Adrenal gland (tissue), 5 donors: ENCODE measurements around the gene TGFA.
"Not testable (repeated sequence)": the region's sequence is repeated elsewhere in the genome, so short reads cannot be mapped to it uniquely, and the experiment has no call there.

Experiments used
- POLR2A ChIP-seq, 2 donors: fragments of 450-650 bp; IDR thresholded peaks; one replicate each; pipeline ENCODE4 v1.6.1; 2017; ENCODE audit warnings: antibody characterized with exemption in 2 of 2, mild to moderate bottlenecking in 2 of 2, moderate library complexity in 1 of 2
- TF ChIP-seq, protein P1 (sequence below), 6 experiments: fragments of 450-650 bp in 4 of 6; fragments of 200-600 bp in 2 of 6; sonication (generic) in 1 of 6; IDR thresholded peaks; 1 replicate in 5 of 6; 2 replicates in 1 of 6; pipeline versions ENCODE4 v1.5.1 to v1.8.0; 2016 to 2021; ENCODE audit warnings: antibody characterized with exemption in 6 of 6, mild to moderate bottlenecking in 2 of 6, moderate library complexity in 1 of 6
- donor health status: DM: no; HTN: no; CAD: no.

DNA sequence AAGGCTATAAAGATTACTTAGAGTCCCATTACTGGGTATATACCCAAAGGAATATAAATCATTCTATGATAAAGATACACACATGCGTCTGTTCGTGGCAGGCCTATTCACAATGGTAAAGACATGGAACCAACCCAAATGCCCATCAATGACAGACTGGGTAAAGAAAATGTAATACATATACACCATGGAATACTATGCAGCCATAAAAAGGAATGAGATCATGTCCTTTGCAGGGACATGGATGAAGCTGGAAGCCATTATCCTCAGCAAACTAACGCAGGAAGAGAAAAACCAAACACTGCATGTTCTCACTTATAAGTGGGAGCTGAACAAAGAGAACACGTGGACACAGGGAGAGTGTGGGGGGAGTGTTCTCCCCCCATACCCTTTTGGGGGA, 87.0 kb downstream of the TGFA start:
- not testable (repeated sequence) for TF ChIP-seq POLR2A (IDR thresholded peaks at IDR 0.05)
- TF ChIP-seq, protein P1, sequence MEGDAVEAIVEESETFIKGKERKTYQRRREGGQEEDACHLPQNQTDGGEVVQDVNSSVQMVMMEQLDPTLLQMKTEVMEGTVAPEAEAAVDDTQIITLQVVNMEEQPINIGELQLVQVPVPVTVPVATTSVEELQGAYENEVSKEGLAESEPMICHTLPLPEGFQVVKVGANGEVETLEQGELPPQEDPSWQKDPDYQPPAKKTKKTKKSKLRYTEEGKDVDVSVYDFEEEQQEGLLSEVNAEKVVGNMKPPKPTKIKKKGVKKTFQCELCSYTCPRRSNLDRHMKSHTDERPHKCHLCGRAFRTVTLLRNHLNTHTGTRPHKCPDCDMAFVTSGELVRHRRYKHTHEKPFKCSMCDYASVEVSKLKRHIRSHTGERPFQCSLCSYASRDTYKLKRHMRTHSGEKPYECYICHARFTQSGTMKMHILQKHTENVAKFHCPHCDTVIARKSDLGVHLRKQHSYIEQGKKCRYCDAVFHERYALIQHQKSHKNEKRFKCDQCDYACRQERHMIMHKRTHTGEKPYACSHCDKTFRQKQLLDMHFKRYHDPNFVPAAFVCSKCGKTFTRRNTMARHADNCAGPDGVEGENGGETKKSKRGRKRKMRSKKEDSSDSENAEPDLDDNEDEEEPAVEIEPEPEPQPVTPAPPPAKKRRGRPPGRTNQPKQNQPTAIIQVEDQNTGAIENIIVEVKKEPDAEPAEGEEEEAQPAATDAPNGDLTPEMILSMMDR (IDR thresholded peaks at IDR 0.05) = not testable (repeated sequence)
